ENCODE measurements around the gene NTM. TPM values are rescaled to one million over a fixed set of nuclear protein-coding genes. Genes with fewer than 3 reads are reported as not detected.

The NTM gene
- total and polyA plus RNA-seq, 2 of the 8 experiments (the other 6 are each of a cell fraction or from before 2014, with no cell fraction given), result 13.4 to 20.0 TPM

DNA sequence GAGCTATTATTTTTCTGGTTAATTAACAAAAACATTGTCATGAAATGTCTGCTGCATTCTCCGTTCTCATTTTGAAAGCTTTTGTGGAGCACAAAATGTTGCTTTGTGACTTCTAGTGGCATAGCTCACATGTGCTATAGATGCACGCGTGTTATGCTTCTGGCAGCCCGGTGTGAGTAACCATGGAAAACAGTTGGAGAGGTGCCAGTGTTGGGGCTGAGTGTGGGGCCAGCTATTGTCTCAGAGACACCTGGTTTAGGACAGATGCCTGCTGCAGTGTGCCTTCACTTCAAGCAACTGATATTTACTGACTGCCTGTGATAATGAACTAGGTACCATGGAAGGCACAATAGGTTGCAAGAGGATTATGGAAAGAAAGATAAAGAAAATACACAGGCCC lies 760.6 kb downstream of the NTM start (continued):
- TF ChIP-seq, protein P1, sequence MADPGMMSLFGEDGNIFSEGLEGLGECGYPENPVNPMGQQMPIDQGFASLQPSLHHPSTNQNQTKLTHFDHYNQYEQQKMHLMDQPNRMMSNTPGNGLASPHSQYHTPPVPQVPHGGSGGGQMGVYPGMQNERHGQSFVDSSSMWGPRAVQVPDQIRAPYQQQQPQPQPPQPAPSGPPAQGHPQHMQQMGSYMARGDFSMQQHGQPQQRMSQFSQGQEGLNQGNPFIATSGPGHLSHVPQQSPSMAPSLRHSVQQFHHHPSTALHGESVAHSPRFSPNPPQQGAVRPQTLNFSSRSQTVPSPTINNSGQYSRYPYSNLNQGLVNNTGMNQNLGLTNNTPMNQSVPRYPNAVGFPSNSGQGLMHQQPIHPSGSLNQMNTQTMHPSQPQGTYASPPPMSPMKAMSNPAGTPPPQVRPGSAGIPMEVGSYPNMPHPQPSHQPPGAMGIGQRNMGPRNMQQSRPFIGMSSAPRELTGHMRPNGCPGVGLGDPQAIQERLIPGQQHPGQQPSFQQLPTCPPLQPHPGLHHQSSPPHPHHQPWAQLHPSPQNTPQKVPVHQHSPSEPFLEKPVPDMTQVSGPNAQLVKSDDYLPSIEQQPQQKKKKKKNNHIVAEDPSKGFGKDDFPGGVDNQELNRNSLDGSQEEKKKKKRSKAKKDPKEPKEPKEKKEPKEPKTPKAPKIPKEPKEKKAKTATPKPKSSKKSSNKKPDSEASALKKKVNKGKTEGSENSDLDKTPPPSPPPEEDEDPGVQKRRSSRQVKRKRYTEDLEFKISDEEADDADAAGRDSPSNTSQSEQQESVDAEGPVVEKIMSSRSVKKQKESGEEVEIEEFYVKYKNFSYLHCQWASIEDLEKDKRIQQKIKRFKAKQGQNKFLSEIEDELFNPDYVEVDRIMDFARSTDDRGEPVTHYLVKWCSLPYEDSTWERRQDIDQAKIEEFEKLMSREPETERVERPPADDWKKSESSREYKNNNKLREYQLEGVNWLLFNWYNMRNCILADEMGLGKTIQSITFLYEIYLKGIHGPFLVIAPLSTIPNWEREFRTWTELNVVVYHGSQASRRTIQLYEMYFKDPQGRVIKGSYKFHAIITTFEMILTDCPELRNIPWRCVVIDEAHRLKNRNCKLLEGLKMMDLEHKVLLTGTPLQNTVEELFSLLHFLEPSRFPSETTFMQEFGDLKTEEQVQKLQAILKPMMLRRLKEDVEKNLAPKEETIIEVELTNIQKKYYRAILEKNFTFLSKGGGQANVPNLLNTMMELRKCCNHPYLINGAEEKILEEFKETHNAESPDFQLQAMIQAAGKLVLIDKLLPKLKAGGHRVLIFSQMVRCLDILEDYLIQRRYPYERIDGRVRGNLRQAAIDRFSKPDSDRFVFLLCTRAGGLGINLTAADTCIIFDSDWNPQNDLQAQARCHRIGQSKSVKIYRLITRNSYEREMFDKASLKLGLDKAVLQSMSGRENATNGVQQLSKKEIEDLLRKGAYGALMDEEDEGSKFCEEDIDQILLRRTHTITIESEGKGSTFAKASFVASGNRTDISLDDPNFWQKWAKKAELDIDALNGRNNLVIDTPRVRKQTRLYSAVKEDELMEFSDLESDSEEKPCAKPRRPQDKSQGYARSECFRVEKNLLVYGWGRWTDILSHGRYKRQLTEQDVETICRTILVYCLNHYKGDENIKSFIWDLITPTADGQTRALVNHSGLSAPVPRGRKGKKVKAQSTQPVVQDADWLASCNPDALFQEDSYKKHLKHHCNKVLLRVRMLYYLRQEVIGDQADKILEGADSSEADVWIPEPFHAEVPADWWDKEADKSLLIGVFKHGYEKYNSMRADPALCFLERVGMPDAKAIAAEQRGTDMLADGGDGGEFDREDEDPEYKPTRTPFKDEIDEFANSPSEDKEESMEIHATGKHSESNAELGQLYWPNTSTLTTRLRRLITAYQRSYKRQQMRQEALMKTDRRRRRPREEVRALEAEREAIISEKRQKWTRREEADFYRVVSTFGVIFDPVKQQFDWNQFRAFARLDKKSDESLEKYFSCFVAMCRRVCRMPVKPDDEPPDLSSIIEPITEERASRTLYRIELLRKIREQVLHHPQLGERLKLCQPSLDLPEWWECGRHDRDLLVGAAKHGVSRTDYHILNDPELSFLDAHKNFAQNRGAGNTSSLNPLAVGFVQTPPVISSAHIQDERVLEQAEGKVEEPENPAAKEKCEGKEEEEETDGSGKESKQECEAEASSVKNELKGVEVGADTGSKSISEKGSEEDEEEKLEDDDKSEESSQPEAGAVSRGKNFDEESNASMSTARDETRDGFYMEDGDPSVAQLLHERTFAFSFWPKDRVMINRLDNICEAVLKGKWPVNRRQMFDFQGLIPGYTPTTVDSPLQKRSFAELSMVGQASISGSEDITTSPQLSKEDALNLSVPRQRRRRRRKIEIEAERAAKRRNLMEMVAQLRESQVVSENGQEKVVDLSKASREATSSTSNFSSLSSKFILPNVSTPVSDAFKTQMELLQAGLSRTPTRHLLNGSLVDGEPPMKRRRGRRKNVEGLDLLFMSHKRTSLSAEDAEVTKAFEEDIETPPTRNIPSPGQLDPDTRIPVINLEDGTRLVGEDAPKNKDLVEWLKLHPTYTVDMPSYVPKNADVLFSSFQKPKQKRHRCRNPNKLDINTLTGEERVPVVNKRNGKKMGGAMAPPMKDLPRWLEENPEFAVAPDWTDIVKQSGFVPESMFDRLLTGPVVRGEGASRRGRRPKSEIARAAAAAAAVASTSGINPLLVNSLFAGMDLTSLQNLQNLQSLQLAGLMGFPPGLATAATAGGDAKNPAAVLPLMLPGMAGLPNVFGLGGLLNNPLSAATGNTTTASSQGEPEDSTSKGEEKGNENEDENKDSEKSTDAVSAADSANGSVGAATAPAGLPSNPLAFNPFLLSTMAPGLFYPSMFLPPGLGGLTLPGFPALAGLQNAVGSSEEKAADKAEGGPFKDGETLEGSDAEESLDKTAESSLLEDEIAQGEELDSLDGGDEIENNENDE (IDR thresholded peaks at IDR 0.05; ENCODE audit: insufficient replicate concordance, low read length), result no peak
- no peak for TF ChIP-seq SIX5 (IDR thresholded peaks at IDR 0.05; ENCODE audit: low read depth, low read length)
- TF ChIP-seq RBBP5 (IDR thresholded peaks at IDR 0.05; ENCODE audit: borderline replicate concordance, low read depth, low read length), result no peak
- no peak for TF ChIP-seq GTF2F1 (IDR thresholded peaks at IDR 0.05; ENCODE audit: borderline replicate concordance, low read depth, low read length)
- no peak for TF ChIP-seq JUN (IDR thresholded peaks at IDR 0.05; ENCODE audit: low read depth, low read length)
- TF ChIP-seq POU5F1 (IDR thresholded peaks at IDR 0.05; ENCODE audit: low read depth, low read length), result no peak
- no peak for TF ChIP-seq JUND (IDR thresholded peaks at IDR 0.05; ENCODE audit: low read length)
- no peak for TF ChIP-seq SP2 (IDR thresholded peaks at IDR 0.05; ENCODE audit: low read length)
- TF ChIP-seq YY1 (IDR thresholded peaks at IDR 0.05; ENCODE audit: low read depth, low read length), result no peak
- TF ChIP-seq KDM4A (IDR thresholded peaks at IDR 0.05; ENCODE audit: low read depth, low read length, severe bottlenecking), result no peak
- no peak for TF ChIP-seq SAP30 (IDR thresholded peaks at IDR 0.05; ENCODE audit: insufficient read depth, insufficient replicate concordance, low read length)
- no peak for TF ChIP-seq SP1 (IDR thresholded peaks at IDR 0.05; ENCODE audit: low read depth, low read length)
